Activated CD8-positive, alpha-beta T cell treated with anti-CD3 and anti-CD28 coated beads for 36 hours (primary cell): Measurements from ENCODE around the gene SS18. TPM values are rescaled to one million over a fixed set of nuclear protein-coding genes. Genes with fewer than 3 reads are reported as not detected.

ENCODE experiments used
- ATAC-seq: fragments of 200-7000 bp; cut with Tn5 transposase; one replicate; pipeline ENCODE4 v1.10.0; 2021; ENCODE audit warnings: mild to moderate bottlenecking, moderate library complexity
- CTCF ChIA-PET: fragments of 350-600 bp; sonication (Branson Sonifier 250); formaldehyde crosslinking; loops from one replicate; lab custom pipeline; 2021; ENCODE audit warnings: antibody characterized with exemption; lab: Charles Lee
- POLR2A ChIA-PET: fragments of 350-600 bp; sonication (Branson Sonifier 250); formaldehyde crosslinking; loops from one replicate; lab custom pipeline; 2021; ENCODE audit warnings: antibody characterized with exemption; lab: Charles Lee
- DNase-seq: peaks from one replicate; pipeline ENCODE4 v3.0.0-alpha.2; 2020
- H3K27ac Mint-ChIP-seq: one replicate; pipeline ENCODE4 v1.8.0; 2021; ENCODE audit warnings: mild to moderate bottlenecking, mixed read lengths
- H3K27me3 Mint-ChIP-seq: one replicate; pipeline ENCODE4 v1.8.0; 2021; ENCODE audit warnings: mixed read lengths
- H3K36me3 Mint-ChIP-seq: one replicate; pipeline ENCODE4 v1.8.0; 2021; ENCODE audit warnings: low read depth, mixed read lengths
- H3K4me1 Mint-ChIP-seq: one replicate; pipeline ENCODE4 v1.8.0; 2021; ENCODE audit warnings: low read depth, mixed read lengths
- H3K4me3 Mint-ChIP-seq: one replicate; pipeline ENCODE4 v1.8.0; 2021; ENCODE audit warnings: mild to moderate bottlenecking, moderate library complexity, mixed read lengths
- H3K9me3 Mint-ChIP-seq: one replicate; pipeline ENCODE4 v1.8.0; 2021; ENCODE audit warnings: mixed read lengths
- CTCF ChIP-seq: fragments of 200-600 bp; IDR thresholded peaks from one replicate; pipeline ENCODE4 v1.8.0; 2022; ENCODE audit warnings: antibody characterized with exemption, mild to moderate bottlenecking
- intact Hi-C: fragments of 100-400 bp; cut with micrococcal nuclease; formaldehyde crosslinking; loops from one replicate; pipeline ENCODE4 v1.10.0; 2022
- total RNA-seq, 2 experiments: library from RNA; stranded (reverse); gene quantifications; one replicate each; pipeline ENCODE4 v1.2.3, GENCODE V29; 2021

SS18 gene
- total RNA-seq, 2 experiments from 2014 or later = 37.4 to 38.2 TPM

GRCh38 chr18:25976554-25976953 is 113.9 kb downstream of the SS18 start:
- H3K4me1 Mint-ChIP-seq = peaks cover 3% of the 10 kb centered on the region
- no peaks in the 10 kb centered on the region for H3K36me3 Mint-ChIP-seq
- TF ChIP-seq CTCF = no peak
- no peak for ATAC-seq
- DNase-seq = no peak
- CTCF ChIA-PET = interaction anchor here (1.1 kb wide), 1 partner anchor 12 kb away, joined by 3 read pairs; no protein-coding TSS in a partner anchor
- intact Hi-C loops = no loop called here
- H3K27me3 Mint-ChIP-seq = no peaks in the 10 kb centered on the region
- POLR2A ChIA-PET = no interaction called here
- no peak overlapping the region for H3K4me3 Mint-ChIP-seq
- H3K27ac Mint-ChIP-seq = no peak overlapping the region
- H3K9me3 Mint-ChIP-seq = no peaks in the 10 kb centered on the region

GRCh38 chr18:25974630-25975077 is 115.8 kb downstream of the SS18 start:
- Mint-ChIP-seq H3K9me3 (no peaks in the 10 kb centered on the region), H3K4me3 (no peak overlapping the region), H3K36me3 (no peaks in the 10 kb centered on the region), H3K27ac (no peak overlapping the region), H3K27me3 (no peaks in the 10 kb centered on the region), H3K4me1 (peaks cover 3% of the 10 kb centered on the region)
- DNase-seq (no peak), ATAC-seq (no peak)
- ChIA-PET CTCF (no interaction called here), POLR2A (no interaction called here)
- TF ChIP-seq CTCF = no peak
- intact Hi-C loops = no loop called here

Other genes with a start within 250 kb of the SS18 start
- 1 to 10 TPM; 1.3 to 1.8 TPM for gene PSMA8, start 43.3 kb upstream of the SS18 start, total RNA-seq
- 10 to 100 TPM; 14.7 to 15.1 TPM for gene TAF4B, start 135.8 kb upstream of the SS18 start, total RNA-seq